ENCODE results near the gene FRMD4A. TPM values are rescaled to one million over a fixed set of nuclear protein-coding genes. Genes with fewer than 3 reads are reported as not detected.
A peak's percentile ranks its signal among the peaks of the same experiment; 100 is the strongest.

Gene FRMD4A
- total and polyA plus RNA-seq, 10 of the 15 experiments (the other 5 are each of a cell fraction or from before 2014, with no cell fraction given), result 17.8 to 75.2 (median 39.1) TPM

DNA sequence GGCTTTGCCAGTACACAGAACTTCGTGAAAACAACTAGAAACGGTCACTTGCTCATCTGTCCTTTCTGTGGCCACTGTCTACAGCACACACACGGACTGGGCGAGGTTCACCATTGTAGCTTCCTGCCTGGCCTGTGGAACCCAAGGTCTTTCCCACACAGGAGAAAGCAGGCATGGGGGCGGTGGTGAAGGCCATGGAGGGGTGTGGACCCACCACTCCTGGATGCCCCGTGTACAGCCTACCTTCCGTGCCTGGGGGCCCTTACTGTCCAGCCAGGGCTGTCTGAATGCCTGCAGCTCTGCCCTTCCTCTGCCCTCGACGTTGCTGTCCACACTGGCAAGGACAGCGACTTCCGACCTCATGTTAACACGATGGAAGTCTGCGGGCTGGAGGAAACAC is 635.1 kb downstream of the FRMD4A start:
- WGBS (ENCODE audit: insufficient coverage, insufficient replicate concordance, low lambda C conversion rate, missing lambda C conversion rate), result 83% methylated on average over 13 of the region's 13 CpGs
- Histone ChIP-seq H3K4me2 (ENCODE audit: control insufficient read depth, insufficient read depth) (no peak overlapping the region), H3K4me1 (ENCODE audit: control insufficient read depth, insufficient read depth, low read length) (no peaks in the 10 kb centered on the region; the same call in 1 of the 2 replicates), H3K4me3 (no peak overlapping the region), H3K27me3 (replicated peaks in 1 of 2; ENCODE audit: control insufficient read depth in 2 of 2, insufficient read depth in 2 of 2, low read length in 1 of 2) (no peaks in the 10 kb centered on the region), H3K9me3 (replicated peaks; ENCODE audit: control insufficient read depth, insufficient read depth, low read length) (no peaks in the 10 kb centered on the region), H3K27ac (ENCODE audit: control insufficient read depth, insufficient read depth) (no peak overlapping the region), H4K20me1 (ENCODE audit: control insufficient read depth, insufficient read depth) (no peaks in the 10 kb centered on the region), H3K9ac (ENCODE audit: control insufficient read depth, insufficient read depth, low read length) (no peak overlapping the region), H3K79me2 (ENCODE audit: control insufficient read depth, insufficient read depth, low read length) (peaks cover 13% of the 10 kb centered on the region), H3K36me3 (ENCODE audit: control insufficient read depth in 2 of 2, insufficient read depth in 2 of 2, low read length in 1 of 2) (peaks cover 30 to 33% of the 10 kb centered on the region in 2 experiments), H2AFZ (ENCODE audit: control insufficient read depth, low read depth, low read length) (no peak overlapping the region)
- ChIA-PET CTCF (no interaction called here), SMC1A (ENCODE audit: uncharacterized antibody, unreplicated experiment) (interaction anchor here (1.6 kb wide), 1 partner anchor 9 kb away, joined by 3 read pairs; no protein-coding TSS in a partner anchor), POLR2A (no interaction called here), RAD21 (ENCODE audit: unreplicated experiment) (no interaction called here)
- intact Hi-C loops (cut with micrococcal nuclease; ENCODE audit: unreplicated experiment) (no loop called here), in situ Hi-C loops (cut with MboI) (no loop called here)
- TF ChIP-seq PKNOX1 (IDR thresholded peaks at IDR 0.05) (no peak), ATF7 (IDR thresholded peaks at IDR 0.05; ENCODE audit: low read depth) (no peak), POLR2A (IDR thresholded peaks at IDR 0.05; ENCODE audit: low read depth, low read length) (peak; percentile 45; the same call in 1 of the 2 replicates), HDAC6 (IDR thresholded peaks at IDR 0.05; ENCODE audit: unreplicated experiment) (no peak), PAX5 (IDR thresholded peaks at IDR 0.05; ENCODE audit: borderline replicate concordance, low read depth, low read length) (no peak), CEBPB (IDR thresholded peaks at IDR 0.05; ENCODE audit: borderline replicate concordance in 1 of 2, low read depth in 2 of 2, low read length in 2 of 2) (no peak)
- TF ChIP-seq, protein P1, sequence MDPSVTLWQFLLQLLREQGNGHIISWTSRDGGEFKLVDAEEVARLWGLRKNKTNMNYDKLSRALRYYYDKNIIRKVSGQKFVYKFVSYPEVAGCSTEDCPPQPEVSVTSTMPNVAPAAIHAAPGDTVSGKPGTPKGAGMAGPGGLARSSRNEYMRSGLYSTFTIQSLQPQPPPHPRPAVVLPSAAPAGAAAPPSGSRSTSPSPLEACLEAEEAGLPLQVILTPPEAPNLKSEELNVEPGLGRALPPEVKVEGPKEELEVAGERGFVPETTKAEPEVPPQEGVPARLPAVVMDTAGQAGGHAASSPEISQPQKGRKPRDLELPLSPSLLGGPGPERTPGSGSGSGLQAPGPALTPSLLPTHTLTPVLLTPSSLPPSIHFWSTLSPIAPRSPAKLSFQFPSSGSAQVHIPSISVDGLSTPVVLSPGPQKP (IDR thresholded peaks at IDR 0.05; ENCODE audit: low read depth, low read length), result no peak
- TF ChIP-seq, protein P2, sequence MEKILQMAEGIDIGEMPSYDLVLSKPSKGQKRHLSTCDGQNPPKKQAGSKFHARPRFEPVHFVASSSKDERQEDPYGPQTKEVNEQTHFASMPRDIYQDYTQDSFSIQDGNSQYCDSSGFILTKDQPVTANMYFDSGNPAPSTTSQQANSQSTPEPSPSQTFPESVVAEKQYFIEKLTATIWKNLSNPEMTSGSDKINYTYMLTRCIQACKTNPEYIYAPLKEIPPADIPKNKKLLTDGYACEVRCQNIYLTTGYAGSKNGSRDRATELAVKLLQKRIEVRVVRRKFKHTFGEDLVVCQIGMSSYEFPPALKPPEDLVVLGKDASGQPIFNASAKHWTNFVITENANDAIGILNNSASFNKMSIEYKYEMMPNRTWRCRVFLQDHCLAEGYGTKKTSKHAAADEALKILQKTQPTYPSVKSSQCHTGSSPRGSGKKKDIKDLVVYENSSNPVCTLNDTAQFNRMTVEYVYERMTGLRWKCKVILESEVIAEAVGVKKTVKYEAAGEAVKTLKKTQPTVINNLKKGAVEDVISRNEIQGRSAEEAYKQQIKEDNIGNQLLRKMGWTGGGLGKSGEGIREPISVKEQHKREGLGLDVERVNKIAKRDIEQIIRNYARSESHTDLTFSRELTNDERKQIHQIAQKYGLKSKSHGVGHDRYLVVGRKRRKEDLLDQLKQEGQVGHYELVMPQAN (conservative IDR thresholded peaks at IDR 0.05), result no peak
- BruUV-seq (replicated peaks), result no TSS peak
- FAIRE-seq, result no peak
- no peak for DNase-seq (ENCODE audit: low read depth, low spot score)
- ATAC-seq, result no peak

Data from GM12878 (cell line).